Limb (tissue), 2 donors: ENCODE measurements around the gene COL4A2.
"Not testable (repeated sequence)": the region's sequence is repeated elsewhere in the genome, so short reads cannot be mapped to it uniquely, and the experiment has no call there.

ENCODE experiments used
- DNase-seq, 2 donors: peaks; one replicate each; pipeline ENCODE4 v3.0.0-alpha.2; 2016; ENCODE audit errors: extremely low spot score in 2 of 2

The COL4A2 gene

GRCh38 chr13:110453091-110453490, 146.0 kb downstream of the COL4A2 start:
- not testable (repeated sequence) for DNase-seq

GRCh38 chr13:110453797-110454196, 146.7 kb downstream of the COL4A2 start:
- DNase-seq, result no peak

DNA sequence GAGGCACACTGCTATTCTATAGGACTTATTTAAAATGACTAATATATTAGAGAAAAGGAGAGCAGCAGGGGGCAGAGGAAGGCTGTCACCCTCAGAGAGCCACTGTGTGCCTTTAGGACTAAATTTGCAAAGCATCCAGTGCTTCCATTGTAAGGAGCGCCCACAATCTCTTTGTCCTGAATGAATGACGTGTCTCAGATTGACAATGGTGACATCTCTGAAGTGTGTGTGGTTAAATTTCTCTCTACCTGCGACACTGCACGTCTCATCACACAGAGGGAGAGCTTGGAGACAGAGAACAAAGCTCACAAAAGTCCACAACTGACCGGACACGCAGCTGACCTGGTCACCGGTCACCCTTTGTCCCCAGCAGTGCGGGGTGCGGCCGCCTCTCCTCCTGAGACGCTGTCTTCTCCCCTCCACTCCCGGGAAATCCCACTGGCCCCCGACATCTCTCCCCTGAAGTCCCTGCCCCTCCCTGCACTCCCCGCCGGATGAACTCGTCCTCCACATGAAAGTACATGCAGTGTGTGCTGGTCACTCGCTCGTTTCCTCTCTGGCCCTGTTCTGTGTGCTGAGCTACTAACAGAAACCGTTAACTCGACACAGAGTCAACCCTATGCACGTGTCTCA, 147.3 kb downstream of the COL4A2 start:
- no peak for DNase-seq

- no peak for DNase-seq
These were observed 147.9 kb downstream of the COL4A2 start for GRCh38 chr13:110454956-110455355.

DNA sequence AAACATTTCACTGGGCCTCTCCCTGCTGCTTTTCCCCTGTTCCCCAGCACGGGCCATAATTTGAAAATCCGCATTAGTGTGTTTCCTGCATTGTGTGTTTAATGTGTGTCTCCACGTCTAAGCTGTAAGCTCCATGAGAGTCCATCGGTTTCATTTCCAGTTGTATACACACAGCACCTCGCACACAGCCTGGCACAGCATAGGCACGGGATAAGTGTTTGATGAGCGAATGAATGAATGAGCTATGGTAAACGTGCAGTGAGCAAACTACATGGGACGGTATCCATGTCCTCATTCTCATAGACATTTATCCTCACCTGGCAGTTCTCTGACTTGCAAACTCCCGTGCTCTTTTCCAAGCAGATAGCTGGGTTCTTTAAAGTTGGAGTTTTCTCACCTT, 148.4 kb downstream of the COL4A2 start:
- no peak for DNase-seq

GRCh38 chr13:110455941-110456340, 148.9 kb downstream of the COL4A2 start:
- DNase-seq, result peak; percentile 55 to 78

- DNase-seq, result no peak
These were observed 149.5 kb downstream of the COL4A2 start for GRCh38 chr13:110456550-110456949.

- no peak for DNase-seq
These were observed 150.3 kb downstream of the COL4A2 start for GRCh38 chr13:110457361-110457760.

DNA sequence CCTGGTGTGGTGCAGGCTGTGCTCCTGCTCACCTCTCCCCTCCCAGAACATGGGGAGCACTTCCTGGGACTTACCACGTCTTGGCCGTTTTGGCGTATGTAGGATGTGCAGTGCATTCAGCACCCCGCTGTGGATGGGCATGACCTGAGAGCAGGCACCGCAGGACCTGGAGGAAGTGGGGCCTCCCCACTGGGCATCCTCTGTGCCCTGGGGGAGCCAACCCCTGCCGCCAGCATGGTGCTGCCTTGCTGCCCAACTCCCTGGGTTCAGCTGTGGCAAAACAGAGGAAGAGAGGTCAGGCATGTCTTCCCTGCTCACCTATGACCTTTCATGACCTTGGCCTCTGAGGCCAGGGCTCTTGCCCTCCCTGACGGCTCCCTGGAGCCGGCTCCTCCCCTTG, 150.9 kb downstream of the COL4A2 start:
- no peak for DNase-seq

DNA sequence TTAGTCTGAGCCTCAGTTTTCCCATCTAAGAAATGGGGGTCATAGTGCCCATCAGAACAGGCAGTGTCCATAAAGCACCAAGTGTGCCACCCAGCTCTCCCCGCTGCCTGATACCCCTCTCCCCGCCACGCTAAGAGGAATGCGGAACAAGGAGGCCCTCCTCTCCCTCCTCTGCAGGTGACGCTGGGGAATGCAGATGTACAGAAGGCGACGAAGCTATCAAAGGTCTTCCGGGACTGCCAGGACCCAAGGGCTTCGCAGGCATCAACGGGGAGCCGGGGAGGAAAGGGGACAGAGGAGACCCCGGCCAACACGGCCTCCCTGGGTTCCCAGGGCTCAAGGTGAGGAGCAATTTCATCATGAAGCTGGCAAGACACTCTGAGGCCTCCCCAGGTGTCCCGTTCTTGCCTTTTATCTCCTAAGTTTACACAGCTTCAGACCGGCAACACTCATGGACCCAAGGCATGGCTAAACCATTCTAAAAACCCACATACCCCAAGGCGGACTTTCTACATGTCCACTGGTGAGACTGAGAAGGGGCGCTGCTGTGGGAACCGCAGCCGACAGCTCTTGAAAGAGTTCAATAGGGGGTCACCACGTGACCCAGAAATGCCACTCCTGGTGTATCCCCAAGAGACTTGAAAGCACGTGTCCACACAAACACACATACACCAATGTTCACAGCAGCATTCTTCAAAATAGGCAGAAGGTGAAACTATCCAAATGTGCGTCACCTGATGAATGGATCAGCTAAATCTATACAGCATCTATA, 151.7 kb downstream of the COL4A2 start:
- no peak for DNase-seq

DNA sequence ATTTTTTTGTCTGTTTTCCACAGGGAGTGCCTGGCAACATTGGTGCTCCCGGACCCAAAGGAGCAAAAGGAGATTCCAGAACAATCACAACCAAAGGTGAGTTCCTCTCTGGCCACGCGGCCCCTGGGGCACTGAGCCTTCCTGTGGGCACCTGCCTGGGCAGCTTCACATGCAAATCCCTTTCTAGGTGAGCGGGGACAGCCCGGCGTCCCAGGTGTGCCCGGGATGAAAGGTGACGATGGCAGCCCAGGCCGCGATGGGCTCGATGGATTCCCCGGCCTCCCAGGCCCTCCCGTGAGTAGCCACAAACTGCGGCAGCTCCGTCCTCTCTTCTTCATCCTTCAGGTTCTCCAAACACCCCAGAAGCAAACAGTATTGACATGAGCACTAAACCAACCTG, 155.0 kb downstream of the COL4A2 start:
- DNase-seq, result no peak

- no peak for DNase-seq
These were observed 156.1 kb downstream of the COL4A2 start for GRCh38 chr13:110463156-110463555.

DNA sequence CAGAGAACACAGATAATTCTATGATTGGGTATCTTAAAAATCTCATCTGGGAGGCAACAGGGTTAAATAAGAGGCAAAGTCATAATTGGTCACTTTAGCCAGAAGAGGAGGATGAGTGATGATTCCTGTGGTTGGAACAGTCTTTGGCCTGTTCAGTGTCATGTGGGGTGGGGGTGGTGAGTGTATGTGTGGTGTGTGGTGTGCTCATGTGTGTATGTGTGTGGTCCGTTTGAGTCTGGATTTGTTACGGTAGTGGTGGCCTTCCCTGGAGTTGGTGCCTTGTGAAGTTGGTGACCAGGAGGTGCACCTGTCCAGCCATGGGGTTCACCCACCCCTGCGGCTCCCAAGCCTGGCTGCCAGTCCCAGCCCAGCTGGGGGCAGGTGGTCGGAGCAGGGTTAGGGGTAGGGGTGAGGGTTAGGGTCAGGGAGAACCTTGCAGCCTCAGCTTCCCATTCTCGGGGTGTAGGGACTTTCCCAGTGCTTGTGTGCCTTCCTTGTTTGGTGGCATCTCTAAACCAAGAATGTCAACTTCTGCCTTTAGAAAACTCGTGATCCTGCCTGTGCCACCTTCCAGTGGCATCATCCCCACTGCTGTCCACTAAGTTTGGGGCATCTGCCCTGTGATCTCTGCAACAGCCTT, 156.9 kb downstream of the COL4A2 start:
- no peak for DNase-seq

DNA sequence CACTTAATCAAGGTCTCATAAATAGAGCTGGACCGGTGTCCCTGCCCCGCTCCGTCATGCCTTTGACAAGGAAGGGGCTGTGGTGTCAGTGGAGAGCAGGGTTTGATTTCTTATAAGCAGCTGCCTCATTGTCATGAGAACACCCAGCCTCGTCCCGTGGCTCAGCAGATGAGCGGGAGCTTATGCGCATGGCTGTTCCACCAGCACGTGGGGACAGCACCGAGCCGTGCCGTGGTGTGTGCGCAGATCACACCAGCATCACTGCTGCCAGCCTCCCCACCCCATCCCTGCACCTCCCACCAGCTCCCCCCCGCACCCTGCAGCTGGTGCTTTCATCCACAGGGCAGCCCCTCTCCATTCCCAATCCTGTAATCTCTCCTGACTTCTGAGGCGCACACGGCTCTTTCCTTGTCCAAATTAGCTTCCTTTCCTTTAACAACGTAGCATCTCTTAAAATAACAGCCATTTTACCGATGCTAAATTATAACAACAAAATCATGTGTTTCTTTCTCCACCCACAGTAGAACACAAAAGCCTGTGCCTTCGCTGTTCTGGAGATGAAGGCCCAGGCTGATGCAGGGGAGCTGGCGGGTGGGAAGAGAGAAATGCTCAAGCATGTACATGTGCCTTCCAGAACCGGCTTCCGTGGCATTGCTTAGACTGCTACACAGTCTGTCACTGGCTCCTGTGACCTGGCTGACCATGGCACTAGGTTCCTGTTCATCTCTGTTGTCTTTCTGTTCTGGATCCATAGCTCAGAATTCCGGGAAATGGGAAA, 157.7 kb downstream of the COL4A2 start:
- no peak for DNase-seq

GRCh38 chr13:110465696-110466095, 158.6 kb downstream of the COL4A2 start:
- DNase-seq, result no peak

DNA sequence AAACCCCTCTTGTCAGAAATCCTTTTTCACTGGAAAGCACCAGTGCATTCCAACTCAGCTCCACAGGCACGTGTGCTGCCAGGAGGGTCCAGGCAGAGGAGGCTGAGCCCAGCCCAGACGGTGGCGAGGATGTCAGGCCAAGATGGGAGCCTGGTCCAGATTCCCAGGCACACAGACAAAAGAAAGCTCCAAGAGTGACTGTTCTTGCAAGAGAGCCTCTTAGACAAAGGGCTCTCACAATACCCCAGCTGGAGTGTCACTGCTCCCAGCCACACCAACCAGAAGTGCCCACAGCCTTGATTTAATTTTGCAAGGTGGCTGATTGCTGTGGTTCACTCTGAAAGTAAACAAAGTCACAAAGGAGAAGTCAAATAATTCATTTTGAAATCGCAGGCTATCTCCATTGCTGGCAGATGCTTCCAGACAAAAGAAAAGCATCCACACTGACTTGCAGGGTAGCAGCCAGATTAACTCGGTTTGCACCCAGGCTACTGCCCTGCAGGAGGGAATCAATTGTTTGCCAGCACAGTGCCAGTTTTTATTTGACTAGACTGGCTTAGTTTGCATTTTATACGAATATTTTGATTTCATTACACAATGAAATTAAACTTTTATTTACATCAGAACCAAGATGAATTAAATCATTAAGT, 159.3 kb downstream of the COL4A2 start:
- DNase-seq, result no peak

DNA sequence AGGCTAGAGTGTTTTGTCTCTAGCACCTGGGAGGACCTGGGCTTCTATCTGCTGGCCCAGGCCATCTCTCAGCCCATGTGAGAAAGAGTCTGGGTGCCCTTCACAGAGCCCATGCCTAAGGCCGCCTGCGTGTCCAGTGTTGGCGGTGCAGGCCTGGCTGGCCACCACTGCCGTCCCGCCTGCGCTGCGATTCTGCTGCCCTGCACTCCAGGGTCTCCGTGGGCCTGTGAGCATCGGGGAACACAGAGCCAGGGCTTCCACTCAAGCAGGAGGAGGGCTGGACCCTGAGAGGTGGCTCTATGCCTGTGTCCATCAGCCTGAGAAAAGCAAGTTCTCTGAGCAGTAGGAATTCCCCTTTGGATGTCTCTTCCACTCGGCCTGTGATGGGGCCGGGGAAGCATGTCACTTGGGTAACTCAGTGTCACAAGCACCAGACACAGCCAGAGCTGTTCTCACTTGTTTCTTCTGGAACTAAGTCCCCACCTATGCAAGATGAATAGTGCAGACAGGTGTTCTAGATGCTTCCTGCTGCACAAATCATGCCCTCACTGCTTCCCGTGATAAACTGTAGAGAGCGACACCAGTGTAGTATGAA, 160.5 kb downstream of the COL4A2 start:
- DNase-seq, result no peak

DNA sequence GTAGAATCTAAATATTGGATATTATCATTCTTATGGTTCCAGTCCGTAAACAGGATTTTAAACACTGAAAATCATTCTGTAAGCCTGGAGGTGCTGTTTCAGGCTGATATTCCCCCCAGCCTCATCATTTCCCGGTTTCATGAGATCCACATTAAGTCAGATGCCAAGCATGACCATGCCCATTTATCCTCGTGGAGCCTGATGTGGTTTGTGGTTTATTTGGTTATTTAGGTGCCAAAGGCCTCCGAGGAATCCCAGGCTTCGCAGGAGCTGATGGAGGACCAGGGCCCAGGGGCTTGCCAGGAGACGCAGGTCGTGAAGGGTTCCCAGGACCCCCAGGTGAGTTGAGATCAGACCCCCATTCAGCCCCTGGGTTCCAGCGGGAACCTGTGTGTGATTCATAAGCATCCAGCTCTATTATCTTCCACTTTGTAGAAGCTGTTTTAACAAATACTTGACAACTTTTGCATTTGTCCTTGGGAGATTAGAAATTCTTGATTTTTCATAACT, 162.0 kb downstream of the COL4A2 start:
- no peak for DNase-seq

DNA sequence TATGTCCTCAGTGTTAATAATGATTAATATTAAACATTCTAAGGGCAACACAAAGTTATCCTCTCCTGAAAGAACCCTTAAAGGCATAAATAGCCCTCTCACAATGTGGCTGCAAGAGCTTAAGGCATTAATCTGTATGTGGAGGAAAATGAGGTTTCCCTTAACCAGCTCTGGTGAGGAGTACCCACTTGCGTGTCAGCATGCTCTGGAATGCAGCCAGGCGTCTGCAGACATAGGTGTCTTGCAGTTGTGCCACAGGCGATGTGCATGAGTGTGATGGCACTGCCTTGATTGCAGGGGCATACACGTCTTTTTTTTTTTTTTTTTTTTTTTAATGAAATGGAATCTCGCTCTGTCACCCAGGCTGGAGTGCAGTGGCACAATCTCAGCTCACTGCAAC, 162.5 kb downstream of the COL4A2 start:
- DNase-seq, result no peak

- no peak for DNase-seq
These were observed 163.4 kb downstream of the COL4A2 start for GRCh38 chr13:110470272-110471009.
